H1 (cell line): ENCODE data around the gene LTBP4. TPM values are rescaled to one million over a fixed set of nuclear protein-coding genes. Genes with fewer than 3 reads are reported as not detected.

Experiments used
- CTCF ChIA-PET: fragments of 300-600 bp; sonication (Branson Sonifier 250); formaldehyde crosslinking; loops from one replicate; lab custom pipeline; 2021; ENCODE audit not compliant: partially characterized antibody; lab: Charles Lee
- POLR2A ChIA-PET: fragments of 300-600 bp; sonication (Branson Sonifier 250); formaldehyde crosslinking; loops from one replicate; lab custom pipeline; 2021; ENCODE audit warnings: inconsistent platforms; ENCODE audit not compliant: partially characterized antibody; lab: Charles Lee
- DNase-seq, 2 experiments: peaks; one replicate each; pipeline versions ENCODE4 v3.0.0 to v3.0.0-alpha.2; 2010 to 2022; ENCODE audit warnings: low spot score in 2 of 2, low read depth in 1 of 2, mixed read lengths in 1 of 2
- FAIRE-seq: peaks from 2 replicates; lab custom pipeline; 2011; peaks lifted over from hg19 to GRCh38; lab: Jason Lieb, UNC
- H2AFZ ChIP-seq: 2 replicates; pipeline ENCODE4 v1.8.1; 2012; ENCODE audit warnings: low read length, inconsistent platforms
- H2AK5ac ChIP-seq: 2 replicates; pipeline ENCODE4 v1.6.1; 2013; ENCODE audit warnings: low read depth, low read length
- H2BK120ac ChIP-seq: replicated peaks from 2 replicates; pipeline ENCODE3; 2013; ENCODE audit warnings: low read depth, low read length, inconsistent platforms
- H2BK12ac ChIP-seq: 2 replicates; pipeline ENCODE4 v1.6.1; 2013; ENCODE audit warnings: low read depth, low read length
- H2BK15ac ChIP-seq: 2 replicates; pipeline ENCODE4 v1.6.1; 2013; ENCODE audit warnings: low read length
- H2BK20ac ChIP-seq: 2 replicates; pipeline ENCODE4 v1.6.1; 2013; ENCODE audit warnings: low read length
- H2BK5ac ChIP-seq: 2 replicates; pipeline ENCODE4 v1.6.1; 2013; ENCODE audit warnings: low read depth, low read length
- H3K14ac ChIP-seq: 2 replicates; pipeline ENCODE4 v1.6.1; 2013; ENCODE audit warnings: inconsistent platforms; ENCODE audit not compliant: insufficient read length
- H3K18ac ChIP-seq: 2 replicates; pipeline ENCODE4 v1.6.1; 2013; ENCODE audit warnings: low read length; ENCODE audit errors: extremely low read depth
- H3K23ac ChIP-seq: 2 replicates; pipeline ENCODE4 v1.6.1; 2013; ENCODE audit warnings: inconsistent platforms; ENCODE audit not compliant: insufficient read length
- H3K23me2 ChIP-seq: 2 replicates; pipeline ENCODE4 v1.6.1; 2013; ENCODE audit warnings: low read depth, low read length
- H3K27ac ChIP-seq: 2 replicates; pipeline ENCODE4 v1.6.1; 2011; ENCODE audit warnings: low read depth, low read length, inconsistent platforms
- H3K27me3 ChIP-seq, 4 experiments: replicated peaks in 1 of 4; 1 replicate in 1 of 4; 2 replicates in 3 of 4; pipeline versions ENCODE4 v1.6.1 to v1.8.1; 2011 to 2013; ENCODE audit warnings: low read length in 3 of 4, mild to moderate bottlenecking in 3 of 4, inconsistent platforms in 2 of 4, mixed read lengths in 2 of 4, moderate library complexity in 1 of 4; ENCODE audit not compliant: control insufficient read depth in 3 of 4, insufficient read depth in 3 of 4; ENCODE audit errors: extremely low read depth in 1 of 4
- H3K36me3 ChIP-seq, 4 experiments: 2 replicates each; pipeline versions ENCODE4 v1.6.1 to v1.8.1; 2011 to 2013; ENCODE audit warnings: mild to moderate bottlenecking in 4 of 4, low read length in 3 of 4, moderate library complexity in 2 of 4, control low read depth in 1 of 4, inconsistent platforms in 1 of 4; ENCODE audit not compliant: insufficient read depth in 4 of 4, control insufficient read depth in 2 of 4
- H3K4ac ChIP-seq: replicated peaks from 2 replicates; pipeline ENCODE3; 2013; ENCODE audit warnings: low read length, low read depth, mixed read lengths, inconsistent platforms; ENCODE audit not compliant: insufficient read length
- H3K4me1 ChIP-seq, 4 experiments: replicated peaks in 1 of 4; 1 replicate in 1 of 4; 2 replicates in 3 of 4; pipeline versions ENCODE4 v1.6.1 to v1.8.1; 2011 to 2013; ENCODE audit warnings: low read length in 3 of 4, inconsistent platforms in 2 of 4, mixed read lengths in 1 of 4; ENCODE audit not compliant: insufficient read depth in 4 of 4, control insufficient read depth in 3 of 4
- H3K4me2 ChIP-seq, 2 experiments: 2 replicates each; pipeline versions ENCODE4 v1.6.1 to v1.8.1; 2011 to 2013; ENCODE audit warnings: low read depth in 2 of 2, low read length in 2 of 2, control low read depth in 1 of 2, inconsistent platforms in 1 of 2, mild to moderate bottlenecking in 1 of 2; ENCODE audit not compliant: insufficient read depth in 1 of 2
- H3K4me3 ChIP-seq, 4 experiments: fragments of 200-600, 300-600 bp in 1 of 4; sonication (generic), shearing (Covaris generic), sonication (Bioruptor Twin) in 1 of 4; 2 replicates each; pipeline versions ENCODE4 v1.5.1 to v1.8.1; 2011 to 2016; ENCODE audit warnings: low read length in 4 of 4, low read depth in 3 of 4, control low read depth in 2 of 4, inconsistent platforms in 2 of 4, mild to moderate bottlenecking in 2 of 4, mixed read lengths in 1 of 4, moderate library complexity in 1 of 4; ENCODE audit not compliant: insufficient read depth in 2 of 4; ENCODE audit errors: extremely low read depth in 1 of 4
- H3K56ac ChIP-seq: replicated peaks from 2 replicates; pipeline ENCODE3; 2013; ENCODE audit warnings: low read depth, mild to moderate bottlenecking, mixed read lengths, low read length, inconsistent platforms; ENCODE audit not compliant: insufficient read length
- H3K79me1 ChIP-seq: 2 replicates; pipeline ENCODE4 v1.6.1; 2013; ENCODE audit warnings: low read depth, low read length, control low read depth
- H3K79me2 ChIP-seq, 2 experiments: 2 replicates each; pipeline versions ENCODE4 v1.6.1 to v1.8.1; 2012 to 2013; ENCODE audit warnings: low read length in 2 of 2, mild to moderate bottlenecking in 2 of 2, inconsistent platforms in 1 of 2; ENCODE audit not compliant: insufficient read depth in 2 of 2, control insufficient read depth in 1 of 2
- H3K9ac ChIP-seq, 4 experiments: replicated peaks in 1 of 4; 1 replicate in 1 of 4; 2 replicates in 3 of 4; pipeline versions ENCODE4 v1.6.1 to v1.8.1; 2011 to 2013; ENCODE audit warnings: low read depth in 3 of 4, low read length in 3 of 4, control low read depth in 2 of 4, mild to moderate bottlenecking in 2 of 4, moderate library complexity in 2 of 4, inconsistent platforms in 1 of 4; ENCODE audit errors: extremely low read depth in 1 of 4
- H3K9me3 ChIP-seq, 2 experiments: 2 replicates each; pipeline versions ENCODE4 v1.6.1 to v1.8.1; 2012 to 2013; ENCODE audit warnings: mild to moderate bottlenecking in 2 of 2, moderate library complexity in 2 of 2, control low read depth in 1 of 2, inconsistent platforms in 1 of 2, low read depth in 1 of 2, low read length in 1 of 2, mixed read lengths in 1 of 2; ENCODE audit not compliant: insufficient read depth in 2 of 2
- H4K20me1 ChIP-seq, 2 experiments: replicated peaks in 1 of 2; 2 replicates each; pipeline versions ENCODE3 to v1.8.1; 2011 to 2013; ENCODE audit warnings: inconsistent platforms in 2 of 2, low read length in 2 of 2, mild to moderate bottlenecking in 1 of 2; ENCODE audit not compliant: insufficient read depth in 2 of 2, control insufficient read depth in 1 of 2
- H4K5ac ChIP-seq: 2 replicates; pipeline ENCODE4 v1.6.1; 2013; ENCODE audit warnings: low read length, low read depth, mixed read lengths, inconsistent platforms; ENCODE audit not compliant: insufficient read length
- H4K8ac ChIP-seq: 2 replicates; pipeline ENCODE4 v1.8.0; 2013; ENCODE audit warnings: mild to moderate bottlenecking, moderate library complexity, low read length, inconsistent platforms; ENCODE audit not compliant: insufficient read depth; ENCODE audit errors: extremely low read depth
- H4K91ac ChIP-seq: replicated peaks from 2 replicates; pipeline ENCODE3; 2013; ENCODE audit warnings: low read length, mixed read lengths, inconsistent platforms; ENCODE audit not compliant: insufficient read length
- CBX5 ChIP-seq: fragments of 300-800, 300-1000 bp; sonication (generic); IDR thresholded peaks from 2 replicates; pipeline ENCODE4 v1.7.1; 2016; ENCODE audit warnings: antibody characterized with exemption, low read length, low read depth
- CEBPB ChIP-seq: IDR thresholded peaks from 2 replicates; pipeline ENCODE4 v1.6.1; 2012; ENCODE audit warnings: low read depth, low read length
- CTBP2 ChIP-seq: IDR thresholded peaks from 2 replicates; pipeline ENCODE4 v1.7.0; 2011; ENCODE audit warnings: borderline replicate concordance, mild to moderate bottlenecking, moderate library complexity, mixed read lengths, low read length; ENCODE audit not compliant: insufficient read depth, insufficient read length
- FOSL1 ChIP-seq: IDR thresholded peaks from 2 replicates; pipeline ENCODE4 v1.6.1; 2011; ENCODE audit warnings: mild to moderate bottlenecking, low read depth, low read length, moderate library complexity; ENCODE audit not compliant: insufficient read depth
- GABPA ChIP-seq: IDR thresholded peaks from 2 replicates; pipeline ENCODE4 v1.6.1; 2011; ENCODE audit warnings: mild to moderate bottlenecking, low read length, moderate library complexity, borderline replicate concordance; ENCODE audit not compliant: insufficient read depth
- JUN ChIP-seq: IDR thresholded peaks from 2 replicates; pipeline ENCODE4 v1.6.1; 2011; ENCODE audit warnings: low read depth, mild to moderate bottlenecking, improper control_type of control experiment, low read length
- NANOG ChIP-seq: IDR thresholded peaks from 2 replicates; pipeline ENCODE4 v1.6.1; 2011; ENCODE audit warnings: low read length, low read depth, mild to moderate bottlenecking, inconsistent platforms; ENCODE audit not compliant: insufficient read depth, poor library complexity, severe bottlenecking
- RFX5 ChIP-seq: IDR thresholded peaks from 2 replicates; pipeline ENCODE4 v1.6.1; 2011; ENCODE audit warnings: low read depth, low read length, improper control_type of control experiment, borderline replicate concordance
- SIN3A ChIP-seq, 2 experiments: IDR thresholded peaks in 1 of 2; conservative IDR thresholded peaks in 1 of 2; 2 replicates each; pipeline ENCODE4 v1.6.1; 2011 to 2012; ENCODE audit warnings: low read length in 2 of 2, improper control_type of control experiment in 1 of 2, low read depth in 1 of 2, mild to moderate bottlenecking in 1 of 2
- WGBS, 2 experiments: shearing (Covaris generic) in 1 of 2; methylation state at CpG; one replicate each; pipeline versions ENCODE4 v1.1.6 to v1.1.7; 2013 to 2015; ENCODE audit warnings: low lambda C conversion rate in 2 of 2, mixed read lengths in 2 of 2, inconsistent platforms in 1 of 2, low coverage in 1 of 2, missing lambda C conversion rate in 1 of 2; ENCODE audit not compliant: insufficient replicate concordance in 2 of 2, insufficient coverage in 1 of 2, insufficient read length in 1 of 2; ENCODE audit errors: extremely low coverage in 1 of 2, missing lambda C conversion rate in 1 of 2; 5-methylcytosine and 5-hydroxymethylcytosine counted together
- polyA plus RNA-seq, 7 experiments: library from polyadenylated mRNA; depleted of rRNA in 3 of 7; stranded (reverse) in 5 of 7; unstranded in 2 of 7; fragments of >200 nt in 5 of 7; fragments of 200-250 nt in 2 of 7; gene quantifications; 1 replicate in 5 of 7; 2 replicates in 1 of 7; 4 replicates in 1 of 7; pipeline versions ENCODE4 v1.2.1 to v1.2.3, GENCODE V29; 2011 to 2013; ENCODE audit warnings: missing spikeins in 2 of 7, mixed read lengths in 2 of 7
- total RNA-seq: library from RNA; stranded (reverse); fragmentation: NEBNext Ultra II Directional; extraction: Animal tissue kit (Norgen Biotek cat#: 25700); gene quantifications from 2 replicates; pipeline ENCODE4 v1.2.1, GENCODE V29; 2021
- TF ChIP-seq, protein P1 (sequence below): IDR thresholded peaks from 2 replicates; pipeline ENCODE4 v1.6.1; 2011; ENCODE audit warnings: low read length, improper control_type of control experiment

LTBP4 gene
- total and polyA plus RNA-seq, 2 of the 8 experiments (the other 6 are each of a cell fraction or from before 2014, with no cell fraction given), result 54.5 to 77.1 TPM

GRCh38 chr19:40658031-40658430, 56.9 kb downstream of the LTBP4 start:
- no peaks in the 10 kb centered on the region for H3K9me3 ChIP-seq
- no peak overlapping the region for H3K23ac ChIP-seq
- no peak overlapping the region for H2BK120ac ChIP-seq
- no peaks in the 10 kb centered on the region for H3K79me1 ChIP-seq
- H3K56ac ChIP-seq, result no peak overlapping the region
- no peaks in the 10 kb centered on the region for H3K27me3 ChIP-seq
- no peak overlapping the region for H2BK15ac ChIP-seq
- H3K79me2 ChIP-seq, result no peaks in the 10 kb centered on the region
- H3K4me2 ChIP-seq, result no peak overlapping the region
- H2BK12ac ChIP-seq, result no peak overlapping the region
- FAIRE-seq (no peak), DNase-seq (no peak)
- no peak overlapping the region for H2BK20ac ChIP-seq
- no peak overlapping the region for H3K14ac ChIP-seq
- ChIA-PET CTCF (interaction anchor here (1.3 to 3.4 kb wide), 2 partner anchors 24 to 44 kb away, joined by 6 to 11 read pairs; no protein-coding TSS in a partner anchor), POLR2A (interaction anchor here (0.6 to 0.9 kb wide), 2 partner anchors 34 to 202 kb away, joined by 3 to 5 read pairs; no protein-coding TSS in a partner anchor)
- TF ChIP-seq CEBPB, result no peak
- TF ChIP-seq CBX5, result no peak
- no peak for TF ChIP-seq JUN
- TF ChIP-seq FOSL1, result no peak
- TF ChIP-seq GABPA, result no peak
- TF ChIP-seq RFX5, result no peak
- TF ChIP-seq NANOG, result no peak
- no peak for TF ChIP-seq SIN3A (conservative IDR thresholded peaks at IDR 0.05 in 1 of 2, IDR thresholded peaks at IDR 0.05 in 1 of 2; ENCODE audit: low read depth in 1 of 2, low read length in 2 of 2)
- TF ChIP-seq CTBP2, result no peak
- TF ChIP-seq, protein P1, sequence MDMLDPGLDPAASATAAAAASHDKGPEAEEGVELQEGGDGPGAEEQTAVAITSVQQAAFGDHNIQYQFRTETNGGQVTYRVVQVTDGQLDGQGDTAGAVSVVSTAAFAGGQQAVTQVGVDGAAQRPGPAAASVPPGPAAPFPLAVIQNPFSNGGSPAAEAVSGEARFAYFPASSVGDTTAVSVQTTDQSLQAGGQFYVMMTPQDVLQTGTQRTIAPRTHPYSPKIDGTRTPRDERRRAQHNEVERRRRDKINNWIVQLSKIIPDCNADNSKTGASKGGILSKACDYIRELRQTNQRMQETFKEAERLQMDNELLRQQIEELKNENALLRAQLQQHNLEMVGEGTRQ, result no peak
- H3K9ac ChIP-seq, result no peak overlapping the region
- no peak overlapping the region for H4K91ac ChIP-seq
- H3K23me2 ChIP-seq, result no peaks in the 10 kb centered on the region; the same call in 1 of the 2 replicates
- H4K20me1 ChIP-seq, result no peaks in the 10 kb centered on the region
- H3K4ac ChIP-seq, result no peak overlapping the region
- H3K18ac ChIP-seq, result no peak overlapping the region
- no peaks in the 10 kb centered on the region; a peak in 1 of 7 replicates for H3K4me1 ChIP-seq
- H2BK5ac ChIP-seq, result no peak overlapping the region
- WGBS, 2 experiments, result 95% methylated on average over 8 of the region's 8 CpGs; no CpG with 5 or more reads in 1 of the 2 experiments
- no peak overlapping the region for H3K4me3 ChIP-seq
- no peak overlapping the region for H4K5ac ChIP-seq
- no peak overlapping the region for H2AK5ac ChIP-seq
- H3K27ac ChIP-seq, result no peak overlapping the region
- H3K36me3 ChIP-seq, result no peaks in the 10 kb centered on the region
- no peak overlapping the region for H4K8ac ChIP-seq
- no peak overlapping the region for H2AFZ ChIP-seq
